ENCODE results near the gene NBEAL2.

The NBEAL2 gene, protein sequence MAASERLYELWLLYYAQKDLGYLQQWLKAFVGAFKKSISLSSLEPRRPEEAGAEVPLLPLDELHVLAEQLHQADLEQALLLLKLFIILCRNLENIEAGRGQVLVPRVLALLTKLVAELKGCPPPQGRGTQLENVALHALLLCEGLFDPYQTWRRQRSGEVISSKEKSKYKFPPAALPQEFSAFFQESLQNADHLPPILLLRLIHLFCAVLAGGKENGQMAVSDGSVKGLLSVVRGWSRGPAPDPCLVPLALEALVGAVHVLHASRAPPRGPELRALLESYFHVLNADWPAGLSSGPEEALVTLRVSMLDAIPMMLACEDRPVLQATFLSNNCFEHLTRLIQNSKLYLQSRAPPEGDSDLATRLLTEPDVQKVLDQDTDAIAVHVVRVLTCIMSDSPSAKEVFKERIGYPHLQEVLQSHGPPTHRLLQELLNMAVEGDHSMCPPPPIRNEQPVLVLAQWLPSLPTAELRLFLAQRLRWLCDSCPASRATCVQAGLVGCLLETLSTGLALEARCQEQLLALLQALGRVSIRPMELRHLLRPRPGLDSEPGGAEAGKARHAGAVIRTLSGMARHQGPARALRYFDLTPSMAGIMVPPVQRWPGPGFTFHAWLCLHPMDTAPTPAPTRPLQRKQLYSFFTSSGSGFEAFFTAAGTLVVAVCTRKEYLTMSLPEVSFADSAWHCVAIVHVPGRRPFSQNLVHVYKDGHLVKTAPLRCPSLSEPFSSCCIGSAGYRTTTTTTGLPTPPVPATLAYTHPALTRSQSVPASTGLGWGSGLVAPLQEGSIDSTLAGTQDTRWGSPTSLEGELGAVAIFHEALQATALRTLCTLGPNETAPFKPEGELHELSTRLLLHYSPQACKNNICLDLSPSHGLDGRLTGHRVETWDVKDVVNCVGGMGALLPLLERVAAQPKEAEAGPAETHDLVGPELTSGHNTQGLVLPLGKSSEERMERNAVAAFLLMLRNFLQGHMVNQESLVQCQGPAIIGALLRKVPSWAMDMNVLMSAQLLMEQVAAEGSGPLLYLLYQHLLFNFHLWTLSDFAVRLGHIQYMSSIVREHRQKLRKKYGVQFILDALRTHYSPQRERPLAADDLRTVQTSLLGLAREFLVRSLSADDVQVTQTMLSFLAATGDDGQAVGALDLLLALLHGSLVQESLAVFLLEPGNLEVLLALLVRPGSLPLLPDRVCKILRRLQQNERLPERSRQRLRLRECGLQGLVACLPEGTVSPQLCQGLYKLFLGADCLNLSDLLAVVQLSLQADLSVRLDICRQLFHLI (N-terminal part only)

DNA sequence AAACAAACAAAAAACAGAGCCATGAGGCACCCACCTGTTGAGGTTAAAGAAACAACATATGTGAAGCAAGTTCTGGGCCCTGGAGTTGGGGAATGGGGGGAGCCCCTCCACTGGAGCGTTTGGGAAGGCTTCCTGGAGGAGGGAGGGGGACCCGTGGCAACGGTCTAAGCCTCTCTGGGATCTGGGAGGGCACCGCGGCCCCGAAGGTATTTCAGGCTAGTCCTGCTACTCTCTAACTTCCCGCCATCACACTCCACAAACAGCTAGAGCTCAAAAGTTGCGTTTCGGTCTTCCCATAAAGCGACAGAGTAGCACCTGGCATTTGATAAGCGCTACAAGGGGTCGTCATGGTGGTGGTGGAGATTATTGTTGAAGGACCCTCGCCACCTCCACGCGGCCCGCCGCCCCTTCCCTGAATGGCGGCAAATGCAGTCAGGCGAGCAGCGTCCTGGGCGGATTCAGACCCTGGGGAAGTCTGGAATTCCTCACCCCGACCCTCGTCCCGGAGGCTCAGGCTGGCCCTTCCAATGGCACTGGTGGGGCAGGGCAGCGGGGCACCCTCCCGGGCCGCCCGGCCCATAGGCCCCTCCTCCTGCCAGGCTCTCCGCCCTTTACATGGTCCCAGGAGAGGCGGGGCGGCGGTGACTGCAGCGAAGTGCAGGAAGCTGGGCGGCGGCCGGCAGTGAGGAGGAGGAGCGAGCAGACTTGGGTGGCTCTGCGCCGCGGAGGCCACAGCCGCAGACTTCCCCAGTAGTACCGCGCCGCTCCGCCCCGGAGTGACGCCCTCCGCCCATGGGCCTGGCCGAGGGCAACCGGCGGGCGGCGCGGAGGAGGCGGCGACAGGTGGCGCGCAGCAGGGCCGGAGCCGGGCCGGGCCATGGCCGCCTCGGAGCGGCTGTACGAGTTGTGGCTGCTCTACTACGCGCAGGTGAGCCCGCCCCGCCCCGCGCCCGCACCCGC is at the start of gene NBEAL2:
NBEAL2 (plus strand) TSS at position 682 of the 960 bp plus-strand sequence; CDS start at position 878, 196 bp downstream.
- peak; percentile 94 for DNase-seq

DNA sequence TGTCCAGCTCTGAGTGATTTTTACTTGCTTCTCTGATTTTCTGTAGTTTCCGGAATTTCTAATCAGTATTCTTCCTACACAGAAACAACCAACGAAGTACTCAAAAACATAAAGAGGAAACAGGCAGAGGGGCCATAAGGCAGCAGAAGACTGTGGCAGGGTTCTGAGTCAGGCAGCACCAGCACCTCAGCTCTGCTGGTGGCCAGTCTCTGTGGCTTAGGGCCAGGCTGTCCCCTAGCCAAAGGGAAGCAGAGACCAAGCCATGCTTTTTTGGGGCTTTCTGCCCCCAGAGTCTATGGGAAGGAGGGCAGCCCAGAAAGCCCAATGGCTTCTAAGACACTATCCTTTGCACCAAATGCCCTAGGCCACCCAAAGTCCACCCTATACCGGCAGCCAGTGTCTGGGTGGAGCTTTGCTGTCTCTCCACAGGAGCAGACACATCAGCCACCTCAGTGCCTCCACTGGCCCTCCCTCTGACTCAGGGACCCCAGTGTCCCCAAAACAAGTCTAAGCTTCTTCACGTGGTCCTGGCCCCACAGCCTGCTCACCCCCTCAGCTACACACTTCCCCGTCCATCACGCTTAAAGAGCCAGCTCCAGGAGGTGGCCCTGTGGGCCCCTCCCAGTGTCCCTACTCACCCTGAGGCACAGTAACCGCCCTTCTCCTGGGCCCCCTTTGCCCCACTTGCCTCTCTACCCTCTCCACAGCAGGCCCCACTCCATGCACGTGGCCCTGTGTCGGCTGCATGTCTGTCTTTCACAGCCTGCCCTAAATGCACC is 49.1 kb upstream of the NBEAL2 start:
- no peak for DNase-seq

DNA sequence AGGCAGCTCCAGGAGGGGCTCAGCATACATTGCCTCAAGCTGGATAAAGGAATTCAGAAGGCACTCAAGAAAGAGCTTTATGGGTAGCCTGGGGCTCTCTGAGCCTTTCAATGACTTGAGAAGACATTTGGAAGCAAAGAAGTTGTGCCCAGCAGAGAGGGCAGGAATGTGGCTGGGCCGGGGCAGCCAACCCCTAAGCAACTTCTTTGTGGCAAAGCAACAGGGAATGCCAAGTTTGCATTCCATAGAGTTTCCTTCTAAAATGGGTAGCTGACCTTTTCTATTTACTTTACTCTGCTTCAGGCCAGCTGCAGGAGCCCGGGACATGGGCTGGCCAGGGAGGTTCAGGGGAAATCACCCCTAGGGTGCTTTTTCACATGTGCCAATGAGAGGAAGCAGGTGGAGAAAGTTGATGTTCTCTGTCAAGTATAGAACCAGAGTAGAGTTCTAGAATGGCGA is 48.5 kb upstream of the NBEAL2 start:
- no peak for DNase-seq

DNA sequence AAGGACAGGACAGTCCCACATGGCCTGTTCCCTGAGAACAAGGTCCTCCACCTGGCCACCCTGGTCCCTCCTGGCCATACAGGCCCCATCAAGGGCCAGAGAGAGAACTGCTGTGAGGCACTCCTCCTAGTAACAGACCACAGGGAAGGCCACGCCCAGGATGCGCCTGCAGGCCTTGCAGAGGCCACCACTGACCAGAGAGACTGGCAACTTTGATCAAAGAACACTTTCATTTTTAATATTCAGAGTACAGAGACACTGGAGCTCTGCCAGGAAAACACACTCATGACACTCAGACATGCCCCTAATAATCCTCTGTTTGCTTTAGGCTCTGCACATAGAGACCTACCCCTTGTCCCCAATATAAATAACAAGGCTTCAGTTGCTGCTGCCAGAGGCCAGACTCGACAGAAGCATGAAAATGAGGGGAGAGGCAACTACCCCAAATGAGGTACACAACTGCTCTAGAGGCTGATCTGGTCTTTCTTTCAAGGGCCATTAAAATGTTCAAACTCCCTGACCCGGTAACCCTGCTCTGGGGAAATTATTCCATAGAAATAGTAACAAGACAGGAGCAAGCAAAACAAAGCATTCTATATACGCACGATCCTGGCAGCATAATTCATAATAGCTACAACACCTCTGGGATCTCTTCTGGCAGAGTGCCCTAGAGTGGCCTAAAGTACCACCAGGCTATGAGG is 47.7 kb upstream of the NBEAL2 start:
- no peak for DNase-seq

DNA sequence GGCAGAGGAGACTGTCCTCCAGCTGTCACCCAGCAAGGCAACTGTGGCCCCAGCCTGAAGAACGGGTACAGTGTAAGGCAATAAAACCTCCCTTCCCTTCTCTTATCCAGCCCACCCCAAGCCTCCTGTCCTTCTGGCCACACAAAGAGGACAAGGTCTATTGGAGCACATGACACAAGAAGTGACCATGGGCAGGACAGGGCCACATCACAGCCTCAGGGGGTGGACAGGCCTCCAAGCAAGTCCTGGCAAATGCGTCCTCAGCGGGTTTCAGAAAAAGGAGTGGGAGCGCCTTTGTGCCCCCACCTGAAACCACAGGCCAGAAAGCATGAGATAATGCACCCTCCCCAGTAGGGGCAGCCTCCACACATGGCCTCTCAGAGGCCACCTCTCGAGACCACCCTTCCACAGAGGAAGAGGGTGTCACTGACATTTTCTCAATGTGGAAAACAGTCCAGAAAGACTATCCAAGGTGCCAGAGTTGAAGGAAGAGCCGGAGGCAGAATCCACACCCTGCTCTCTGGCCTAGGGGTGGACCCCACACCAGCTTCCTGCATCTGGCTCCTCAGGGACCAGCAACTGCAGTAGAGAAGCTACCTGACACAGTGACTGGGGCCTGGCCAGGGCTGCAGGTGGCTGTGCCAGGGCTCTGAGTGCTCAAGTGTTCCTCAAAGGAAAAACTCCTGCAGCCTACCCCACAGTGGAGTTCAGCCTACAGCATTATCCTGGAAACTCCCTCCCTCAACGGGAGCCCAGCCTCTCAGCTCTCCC is 46.8 kb upstream of the NBEAL2 start:
- DNase-seq, result no peak

DNA sequence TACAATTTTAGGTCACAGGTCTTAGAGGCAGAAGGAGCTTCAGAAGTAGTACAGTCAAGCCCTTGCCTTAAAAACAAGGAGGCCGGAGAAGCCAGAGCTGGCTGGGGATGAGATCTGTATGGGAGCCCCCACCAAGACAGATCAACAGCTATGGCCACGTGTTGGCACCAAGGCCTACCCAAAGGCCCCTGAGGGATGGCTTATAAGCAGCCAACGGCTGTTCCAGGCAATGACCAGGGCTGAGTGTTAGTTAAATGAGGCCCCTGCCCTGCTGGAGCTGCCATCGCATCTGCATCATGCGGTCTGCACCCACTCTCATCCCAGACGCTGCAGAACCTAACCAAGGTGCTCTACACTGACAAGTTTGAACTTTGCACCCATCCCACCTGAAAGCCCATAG is 46.2 kb upstream of the NBEAL2 start:
- no peak for DNase-seq

DNA sequence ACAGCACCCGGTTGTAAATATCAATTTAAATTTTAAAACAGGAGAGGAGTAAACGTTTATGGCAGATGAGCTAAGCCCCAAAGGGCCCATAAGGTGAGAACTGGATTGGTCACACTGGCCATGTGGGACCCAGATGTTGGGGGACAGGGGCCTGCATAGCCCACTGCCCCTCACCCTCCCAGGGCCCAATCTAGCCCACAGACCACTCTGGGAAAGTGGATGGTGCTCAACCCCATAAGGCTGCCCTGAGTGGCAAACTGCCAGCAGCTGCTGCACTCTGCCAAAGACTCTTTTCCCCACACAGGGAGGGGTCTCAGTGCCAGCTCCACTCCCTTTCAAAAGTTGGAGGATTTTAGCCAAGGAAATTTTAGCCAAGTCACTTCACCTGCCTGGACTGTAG is 45.4 kb upstream of the NBEAL2 start:
- no peak for DNase-seq

DNA sequence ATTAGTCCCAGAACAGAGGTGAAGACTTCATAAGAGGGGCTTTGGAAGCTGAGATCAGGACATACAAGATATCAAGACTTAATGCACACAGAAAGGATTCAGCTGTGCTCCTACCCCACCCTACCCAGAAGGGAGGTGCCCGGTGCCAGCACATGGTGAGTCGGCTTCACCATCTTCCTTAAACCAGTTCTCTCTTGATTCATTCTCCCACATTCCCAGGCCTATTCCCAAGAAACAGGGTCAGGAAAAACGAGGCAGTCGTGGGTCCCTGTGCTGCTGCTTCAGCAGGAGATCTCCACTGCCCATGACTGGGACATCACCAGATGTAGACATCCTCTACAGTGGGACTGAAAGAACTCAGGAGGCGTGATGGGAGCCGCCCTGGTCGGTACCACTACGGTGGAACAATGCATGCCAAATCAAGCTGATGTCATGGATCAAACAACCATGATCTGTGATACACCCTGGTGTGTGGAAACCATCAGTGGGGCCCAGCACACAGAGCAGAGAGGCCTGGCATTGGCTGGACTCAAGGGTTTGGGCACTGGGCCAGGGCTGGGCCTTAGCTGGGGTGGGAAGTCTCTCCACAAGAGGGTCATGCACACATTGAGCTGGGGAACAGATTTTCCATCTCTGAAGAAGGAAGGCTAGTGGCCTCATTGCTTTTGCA is 44.8 kb upstream of the NBEAL2 start:
- DNase-seq, result no peak

DNA sequence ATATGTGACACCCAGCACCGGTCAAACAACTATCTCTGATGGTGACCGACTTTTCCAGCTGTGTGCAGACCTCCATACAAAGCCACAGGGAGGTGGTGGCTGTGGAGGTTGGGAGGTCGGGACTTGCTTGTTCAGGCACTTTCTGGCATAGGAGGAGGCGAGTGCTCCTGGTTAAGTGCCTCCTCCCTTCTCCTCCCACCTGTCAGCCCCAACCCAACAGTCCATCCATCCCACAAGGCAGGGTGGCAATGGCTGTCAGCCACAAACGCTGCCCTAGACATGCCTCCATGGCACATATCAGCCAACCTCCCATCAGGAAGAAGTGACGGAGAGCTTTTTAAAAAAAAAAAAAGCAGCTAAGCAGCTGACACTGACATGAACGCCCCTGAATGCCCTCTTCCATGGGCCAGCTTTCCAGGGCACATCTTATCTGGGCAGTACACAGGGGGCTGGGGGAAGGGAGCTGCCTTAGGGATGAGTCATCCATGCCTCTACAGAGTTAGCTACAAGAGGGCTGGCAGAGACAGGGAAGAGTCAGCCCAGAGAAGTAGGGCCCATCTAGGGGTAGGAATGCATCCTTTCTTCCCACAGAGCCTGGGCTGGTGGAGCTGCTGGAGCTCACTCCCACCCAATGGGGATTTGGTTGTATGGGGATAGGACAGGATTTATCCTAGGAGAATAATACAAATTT is 44.2 kb upstream of the NBEAL2 start:
- no peak for DNase-seq

DNA sequence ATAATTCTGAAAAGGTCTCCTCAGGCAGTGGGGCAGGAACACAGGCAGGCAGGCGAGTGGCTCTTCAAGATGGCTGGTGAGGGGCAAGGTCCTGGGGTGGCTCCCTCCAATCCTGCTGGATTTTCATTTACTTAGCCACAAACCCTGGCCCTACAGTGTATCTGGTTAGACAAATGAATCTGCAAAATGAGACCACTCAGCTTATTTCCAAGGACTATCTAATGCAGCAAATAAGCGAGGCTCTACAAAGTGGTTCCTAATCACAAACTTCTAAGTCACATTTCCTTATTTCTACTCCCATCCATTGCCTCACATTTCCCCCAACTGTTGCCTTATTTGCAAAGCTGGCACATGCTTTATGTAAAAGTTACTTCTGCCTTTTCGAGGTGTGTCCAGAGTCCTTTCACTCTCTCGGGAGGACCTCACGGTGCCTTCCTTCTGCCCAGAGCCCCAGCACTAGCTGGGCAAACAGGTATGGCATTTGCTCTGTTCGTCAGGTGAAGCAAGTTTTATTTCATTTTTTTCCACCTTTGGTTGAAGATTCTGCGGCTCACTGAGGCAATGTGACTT is 43.4 kb upstream of the NBEAL2 start:
- no peak for DNase-seq

DNA sequence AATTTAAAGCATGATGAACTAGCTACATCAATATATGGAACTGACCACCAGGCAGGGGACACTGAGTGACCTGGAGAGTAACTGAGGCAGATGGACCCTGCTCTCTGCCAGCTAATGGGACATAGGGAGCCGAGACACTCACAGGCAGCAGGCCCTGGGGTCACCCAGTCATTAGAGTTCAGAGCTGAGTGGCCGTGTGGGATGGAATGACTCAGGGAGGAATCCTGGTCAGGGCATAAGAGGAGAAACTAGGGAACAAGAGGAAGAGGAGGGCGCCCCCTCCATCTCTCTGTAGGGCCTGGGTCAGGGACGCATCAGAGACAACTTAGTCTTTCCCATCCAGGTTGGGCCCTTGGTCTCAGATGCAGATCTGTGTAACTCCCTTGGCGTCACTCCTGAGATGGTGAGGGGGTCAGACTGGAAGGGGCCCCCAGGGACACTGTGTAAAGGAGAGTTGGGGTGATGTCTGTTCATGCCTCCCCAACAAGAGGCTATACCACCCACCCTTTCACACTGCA is 42.7 kb upstream of the NBEAL2 start:
- no peak for DNase-seq

DNA sequence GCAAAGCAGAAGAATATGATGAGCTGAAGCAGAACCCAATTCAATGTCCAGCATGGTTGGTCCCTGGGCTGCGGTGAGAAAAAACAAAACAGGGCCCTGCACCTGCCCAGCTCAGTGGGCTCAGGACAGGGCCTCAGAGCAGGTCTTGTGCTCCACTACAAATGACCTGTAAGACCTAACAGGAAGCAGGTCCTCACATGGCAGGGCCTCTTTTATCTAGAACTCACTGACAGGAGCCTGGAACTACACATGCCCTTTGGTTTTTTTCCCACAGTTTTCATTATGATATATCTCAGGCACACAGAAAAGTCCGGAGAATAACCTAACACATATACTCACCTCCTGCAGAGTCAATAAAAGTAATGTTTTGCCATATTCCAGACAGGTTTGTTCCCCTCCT is 41.3 kb upstream of the NBEAL2 start:
- DNase-seq, result no peak

DNA sequence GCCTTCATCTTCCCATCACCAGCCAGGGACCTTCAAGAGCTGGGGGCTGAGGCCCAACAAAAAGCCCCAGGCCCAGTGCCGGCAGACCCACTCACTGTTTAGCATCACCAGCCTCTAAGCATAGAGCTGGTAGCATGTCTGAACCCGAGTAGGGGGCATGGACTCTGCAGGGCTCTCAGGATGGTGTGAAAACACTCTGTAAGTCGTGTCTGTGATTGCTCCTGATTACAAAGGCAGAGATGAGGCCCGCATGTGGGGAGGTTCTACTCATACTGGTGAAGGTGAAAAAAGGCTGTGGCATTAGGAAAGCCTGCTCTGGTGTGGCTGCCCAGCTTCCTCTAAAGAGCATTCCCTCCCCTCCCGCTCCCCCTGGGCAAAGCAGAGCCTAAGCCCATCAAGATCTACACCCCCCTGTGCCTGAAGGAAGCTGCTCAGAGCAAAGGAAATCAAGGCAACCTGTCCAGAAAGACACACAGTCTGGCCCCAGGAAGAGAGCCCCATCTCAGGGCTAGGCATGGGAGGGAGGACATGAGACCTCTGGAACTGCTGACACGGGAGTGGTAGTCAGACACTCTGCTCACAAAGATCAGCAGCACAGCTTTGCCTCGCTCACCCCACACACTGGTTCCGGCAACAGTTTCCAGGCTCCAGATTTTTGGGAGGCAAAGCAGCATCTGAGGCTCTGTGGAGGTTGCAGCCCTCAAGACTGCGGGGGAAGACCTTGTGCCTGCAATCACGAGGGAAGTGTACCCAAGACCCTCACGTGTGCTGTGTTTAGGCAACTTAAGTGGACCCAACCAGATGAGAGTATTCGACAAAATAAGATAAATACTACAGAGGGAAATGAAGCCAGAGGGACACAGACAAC is 39.7 kb upstream of the NBEAL2 start:
- no peak for DNase-seq

DNA sequence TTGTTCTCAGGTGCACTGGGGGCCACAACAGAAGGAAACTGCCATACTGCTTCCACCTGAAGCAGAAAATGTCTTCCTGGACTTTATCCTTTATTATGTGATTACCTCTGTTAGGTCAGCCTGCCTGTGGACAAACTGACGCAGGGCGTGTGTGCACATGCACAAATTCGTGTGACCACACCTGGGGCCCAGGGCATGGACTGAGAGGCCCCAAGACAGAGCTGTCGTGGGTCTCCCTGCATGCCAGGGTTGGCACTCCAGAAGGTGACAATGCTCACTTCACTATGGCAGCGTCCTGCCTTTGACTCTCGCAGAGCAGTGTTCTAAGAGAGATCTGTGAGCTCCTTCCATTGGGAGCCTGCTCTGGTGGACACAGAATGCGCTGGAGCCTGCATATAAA is 37.4 kb upstream of the NBEAL2 start:
- no peak for DNase-seq

DNA sequence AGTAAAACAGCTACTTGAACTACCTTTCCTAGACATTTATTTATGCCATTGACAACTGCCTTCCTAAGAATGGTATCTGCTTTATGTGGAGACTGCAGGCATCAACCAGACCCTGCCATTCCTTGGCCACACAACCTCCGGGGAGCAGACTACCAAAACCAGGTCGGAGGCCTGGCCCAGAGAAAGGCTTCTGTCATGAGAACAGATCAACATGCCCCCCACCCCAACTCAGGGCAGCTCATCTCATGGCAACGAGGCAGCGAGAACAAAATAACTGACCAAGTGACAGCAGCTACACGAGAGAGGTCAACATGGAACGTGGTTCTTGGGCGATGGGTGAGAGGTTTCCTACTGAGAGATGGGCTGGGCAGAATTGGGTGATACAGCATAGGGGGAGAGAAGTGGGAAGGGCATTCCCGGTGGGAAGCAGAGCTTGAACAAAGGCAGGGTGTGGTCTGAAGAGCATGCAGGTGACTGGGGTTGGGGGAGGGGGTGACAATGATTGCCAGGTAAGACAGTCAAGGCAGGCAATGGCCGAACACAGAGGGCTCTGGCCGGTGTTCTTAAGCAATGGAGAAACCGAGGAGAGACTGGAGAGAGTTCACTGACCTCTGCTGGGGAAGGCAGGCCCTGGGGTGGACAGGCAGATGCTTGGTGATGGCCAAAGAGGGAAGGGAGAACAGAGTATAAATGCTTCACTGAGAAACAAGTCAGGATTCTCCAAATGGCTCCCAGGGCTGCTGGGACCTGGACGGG is 36.8 kb upstream of the NBEAL2 start:
- no peak for DNase-seq
